GM18520 (cell line): Measurements from ENCODE around the gene DNM1.
"Not testable (repeated sequence)": the region's sequence is repeated elsewhere in the genome, so short reads cannot be mapped to it uniquely, and the experiment has no call there.

ENCODE experiments used
- ATAC-seq: cut with Tn5 transposase; IDR thresholded peaks from one replicate; pipeline ENCODE4 v1.9.1; 2021; ENCODE audit not compliant: unreplicated experiment

The DNM1 gene

GRCh38 chr9:128222880-128223670 lies 19.9 kb downstream of the DNM1 start:
- ATAC-seq = no peak

GRCh38 chr9:128224877-128225276 lies 21.7 kb downstream of the DNM1 start:
- no peak for ATAC-seq

GRCh38 chr9:128225770-128226411 lies 22.7 kb downstream of the DNM1 start:
- ATAC-seq = no peak

GRCh38 chr9:128226412-128226801 lies 23.2 kb downstream of the DNM1 start:
- ATAC-seq = no peak

- not testable (repeated sequence) for ATAC-seq
Observed at GRCh38 chr9:128230897-128231296, 27.7 kb downstream of the DNM1 start.

GRCh38 chr9:128231638-128232527 lies 28.7 kb downstream of the DNM1 start:
- ATAC-seq = no peak

GRCh38 chr9:128232528-128233428 lies 29.6 kb downstream of the DNM1 start:
- ATAC-seq = no peak

GRCh38 chr9:128233817-128234406 lies 30.7 kb downstream of the DNM1 start:
- no peak for ATAC-seq

- ATAC-seq = no peak
Observed at GRCh38 chr9:128242124-128242523, 38.9 kb downstream of the DNM1 start.

- ATAC-seq = no peak
Observed at GRCh38 chr9:128242828-128243214, 39.6 kb downstream of the DNM1 start.

- ATAC-seq = no peak
Observed at GRCh38 chr9:128243215-128244018, 40.2 kb downstream of the DNM1 start.

GRCh38 chr9:128244091-128244836 lies 41.1 kb downstream of the DNM1 start:
- ATAC-seq = no peak

- no peak for ATAC-seq
Observed at GRCh38 chr9:128244837-128245231, 41.7 kb downstream of the DNM1 start.

- no peak for ATAC-seq
Observed at GRCh38 chr9:128245421-128246151, 42.4 kb downstream of the DNM1 start.

GRCh38 chr9:128246471-128246870 lies 43.3 kb downstream of the DNM1 start:
- ATAC-seq = no peak

- ATAC-seq = no peak
Observed at GRCh38 chr9:128247226-128247803, 44.1 kb downstream of the DNM1 start.

GRCh38 chr9:128249558-128249907 lies 46.4 kb downstream of the DNM1 start:
- ATAC-seq = no peak
